Measurements from ENCODE around the gene IFT25.
"Not testable (repeated sequence)": the region's sequence is repeated elsewhere in the genome, so short reads cannot be mapped to it uniquely, and the experiment has no call there.

IFT25 gene

GRCh38 chr1:53881853-53882252 is 63.6 kb downstream of the IFT25 start:
- not testable (repeated sequence) for FAIRE-seq

GRCh38 chr1:53878492-53879105 is 66.9 kb downstream of the IFT25 start:
- FAIRE-seq, result peak; percentile 61

DNA sequence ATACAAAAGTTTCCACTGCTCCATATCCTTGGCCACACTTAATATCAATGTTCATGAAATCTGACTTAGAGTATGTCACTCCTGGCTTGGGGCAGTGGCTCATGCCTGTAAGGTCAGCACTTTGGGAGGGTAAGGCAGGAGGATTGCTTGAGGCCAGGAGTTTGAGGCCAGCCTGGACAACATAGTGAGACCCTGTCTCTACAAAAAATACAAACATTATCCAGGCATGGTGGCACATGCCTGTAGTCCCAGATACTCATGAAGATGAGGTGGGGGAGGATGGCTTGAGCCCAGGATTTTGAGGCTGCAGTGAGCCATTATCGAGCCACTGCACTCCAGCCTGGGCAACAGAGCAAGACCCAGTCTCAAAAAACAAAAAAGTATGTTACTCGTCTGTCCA is 70.3 kb downstream of the IFT25 start:
- not testable (repeated sequence) for FAIRE-seq

DNA sequence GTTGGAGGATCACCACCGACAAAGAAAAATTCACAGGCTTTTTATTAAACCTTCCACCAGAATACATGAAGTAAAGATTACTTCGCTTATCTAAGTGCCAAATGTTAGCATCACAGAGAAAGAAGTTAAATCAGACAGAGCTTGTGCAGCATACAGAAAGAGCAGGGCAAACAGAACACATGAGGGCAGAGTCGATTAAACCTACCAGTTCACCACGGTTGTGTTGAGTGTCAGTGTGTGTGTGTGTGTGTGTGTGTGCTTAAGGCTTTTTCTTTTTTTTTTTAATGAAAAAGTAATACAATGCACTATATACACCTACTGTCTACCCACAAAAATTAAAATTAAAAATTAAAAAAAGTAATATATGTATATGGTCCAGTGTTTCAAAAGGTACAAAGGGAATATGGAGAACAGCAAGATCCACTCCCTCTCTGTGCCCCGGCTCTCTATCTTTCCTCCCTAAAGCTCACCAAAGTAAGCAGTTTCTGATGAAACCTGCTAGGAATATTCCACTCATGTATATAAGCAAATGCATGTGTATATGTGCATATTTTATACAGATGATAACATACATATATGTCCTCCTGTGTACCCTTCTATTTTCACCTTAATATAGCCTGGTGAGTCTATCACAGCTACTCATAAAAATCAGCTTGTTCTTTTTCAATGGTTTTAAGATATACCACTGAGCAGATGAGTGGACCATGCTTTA is 73.6 kb downstream of the IFT25 start:
- FAIRE-seq, result no peak
